ENCODE measurements around the gene MAN2A2.

MAN2A2 gene

DNA sequence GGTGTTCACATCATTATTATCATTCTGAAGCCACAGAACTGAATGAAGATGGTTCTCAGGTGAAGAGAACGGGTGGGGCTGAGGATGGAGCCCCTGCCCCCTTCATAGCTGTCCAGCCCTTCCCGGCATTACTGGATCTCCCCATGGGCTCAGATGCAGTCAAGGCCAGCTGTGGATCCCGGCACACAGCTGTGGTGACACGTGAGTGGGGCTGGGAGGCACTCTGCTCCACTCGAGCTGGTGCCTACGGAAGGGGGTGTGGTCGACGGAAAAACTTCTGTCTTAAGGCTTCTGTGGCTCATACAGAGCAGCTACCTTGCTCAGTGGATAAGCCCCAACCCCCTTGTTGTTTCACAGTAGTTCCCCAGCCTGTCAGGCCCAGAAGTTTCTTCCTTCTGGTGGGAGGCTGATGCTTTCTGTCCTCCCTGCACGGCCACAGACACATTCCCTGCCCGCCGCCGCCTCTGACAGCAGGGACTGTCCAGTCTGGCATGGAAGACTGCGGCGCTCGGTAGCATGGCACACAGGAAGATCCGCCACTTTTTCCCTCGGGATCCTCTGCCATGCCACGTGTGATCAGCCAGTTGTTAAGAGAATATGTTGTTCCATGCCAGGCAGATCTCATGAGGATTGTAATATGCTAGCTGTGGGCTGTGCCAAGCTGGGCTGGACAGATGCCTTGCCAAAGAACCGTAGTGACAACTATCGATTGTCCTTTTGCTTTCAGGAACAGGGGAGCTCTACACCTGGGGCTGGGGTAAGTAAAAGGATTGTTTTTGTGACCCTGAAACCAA, 57.4 kb downstream of the MAN2A2 start:
- H3K18ac ChIP-seq (ENCODE audit: low read depth in 1 of 2, low read length in 2 of 2): no peak overlapping the region
- peak overlapping the region in 1 of 2 experiments; percentile 15 for H3K23ac ChIP-seq (ENCODE audit: low read length in 2 of 2)
- H2AFZ ChIP-seq (ENCODE audit: low read depth, low read length): no peak overlapping the region
- H4K91ac ChIP-seq (ENCODE audit: low read length): peak overlapping the region; percentile 35
- H2BK120ac ChIP-seq (ENCODE audit: low read depth, low read length): no peak overlapping the region
- peaks cover 14% of the 10 kb centered on the region for H3K4me1 ChIP-seq (ENCODE audit: control insufficient read depth, insufficient read depth, low read depth, low read length)
- H3K27ac ChIP-seq (ENCODE audit: low read length, poor library complexity, severe bottlenecking): no peak overlapping the region
- no peak overlapping the region for H3K14ac ChIP-seq (ENCODE audit: low read length in 2 of 2)
- H3K36me3 ChIP-seq (ENCODE audit: control insufficient read depth in 1 of 2, insufficient read depth in 2 of 2, low read depth in 1 of 2, low read length in 2 of 2): peaks cover 29 to 37% of the 10 kb centered on the region in 2 experiments
- H2AK5ac ChIP-seq (ENCODE audit: low read length, severe bottlenecking): no peak overlapping the region
- H3K4ac ChIP-seq (ENCODE audit: low read depth in 1 of 2, low read length in 2 of 2): no peak overlapping the region
- H2BK5ac ChIP-seq (ENCODE audit: low read depth, low read length, poor library complexity, severe bottlenecking): no peak overlapping the region
- H3K27me3 ChIP-seq (ENCODE audit: control insufficient read depth in 1 of 2, insufficient read depth in 1 of 2, low read length in 2 of 2): no peaks in the 10 kb centered on the region
- no peak overlapping the region for H2BK15ac ChIP-seq (ENCODE audit: low read depth, poor library complexity, severe bottlenecking)
- no peak overlapping the region for H4K8ac ChIP-seq (ENCODE audit: low read length)
- WGBS: 96% methylated on average over 20 of the region's 20 CpGs
- no peak overlapping the region for H3K4me2 ChIP-seq (ENCODE audit: low read length, poor library complexity, severe bottlenecking)
- no peak overlapping the region for H3K9ac ChIP-seq (ENCODE audit: low read length)
- H2BK12ac ChIP-seq (ENCODE audit: low read length in 2 of 2): no peak overlapping the region
- no peak overlapping the region for H3K4me3 ChIP-seq (ENCODE audit: insufficient read depth in 1 of 2, low read depth in 1 of 2, low read length in 2 of 2)
- H3K9me3 ChIP-seq (ENCODE audit: control insufficient read depth, low read length): no peaks in the 10 kb centered on the region
- DNase-seq: no peak
- H3K79me1 ChIP-seq (replicated peaks; ENCODE audit: low read length, poor library complexity, severe bottlenecking): peaks cover 15% of the 10 kb centered on the region

DNA sequence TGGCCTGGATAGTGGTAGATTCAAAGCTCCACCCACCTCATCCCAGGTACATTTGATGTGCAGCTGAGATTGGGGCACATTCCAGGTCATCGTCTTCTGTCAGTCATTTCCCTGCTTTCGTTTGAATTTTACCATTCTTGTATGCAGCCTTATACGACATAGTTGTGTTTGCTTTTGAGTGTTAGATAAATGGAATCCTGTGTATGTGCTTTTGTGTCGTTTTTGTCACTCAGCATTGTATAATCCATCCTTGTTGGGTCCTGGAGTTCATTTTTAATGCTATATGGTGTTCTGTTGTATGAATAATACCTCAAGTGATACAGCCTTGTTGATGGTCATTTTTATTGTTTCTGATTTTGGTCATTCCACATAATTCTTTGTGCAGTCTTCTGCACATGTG, 58.9 kb downstream of the MAN2A2 start:
- no peak overlapping the region for H2BK120ac ChIP-seq (ENCODE audit: low read depth, low read length)
- H3K79me1 ChIP-seq (replicated peaks; ENCODE audit: low read length, poor library complexity, severe bottlenecking): peaks cover 13% of the 10 kb centered on the region
- H3K14ac ChIP-seq (ENCODE audit: low read length in 2 of 2): no peak overlapping the region
- H2BK12ac ChIP-seq (ENCODE audit: low read length in 2 of 2): no peak overlapping the region
- H3K4me1 ChIP-seq (ENCODE audit: control insufficient read depth, insufficient read depth, low read depth, low read length): peaks cover 10% of the 10 kb centered on the region
- peaks cover 33 to 50% of the 10 kb centered on the region in 2 experiments for H3K36me3 ChIP-seq (ENCODE audit: control insufficient read depth in 1 of 2, insufficient read depth in 2 of 2, low read depth in 1 of 2, low read length in 2 of 2)
- no peak overlapping the region for H2BK15ac ChIP-seq (ENCODE audit: low read depth, poor library complexity, severe bottlenecking)
- no peaks in the 10 kb centered on the region for H3K9me3 ChIP-seq (ENCODE audit: control insufficient read depth, low read length)
- H4K8ac ChIP-seq (ENCODE audit: low read length): no peak overlapping the region
- no peak for DNase-seq
- H3K27me3 ChIP-seq (ENCODE audit: control insufficient read depth in 1 of 2, insufficient read depth in 1 of 2, low read length in 2 of 2): no peaks in the 10 kb centered on the region
- no peak overlapping the region for H3K18ac ChIP-seq (ENCODE audit: low read depth in 1 of 2, low read length in 2 of 2)
- no peak overlapping the region for H3K9ac ChIP-seq (ENCODE audit: low read length)
- H2AFZ ChIP-seq (ENCODE audit: low read depth, low read length): no peak overlapping the region
- no peak overlapping the region for H3K4me2 ChIP-seq (ENCODE audit: low read length, poor library complexity, severe bottlenecking)
- no peak overlapping the region for H3K23ac ChIP-seq (ENCODE audit: low read length in 2 of 2)
- 88% methylated on average over 4 of the region's 4 CpGs for WGBS
- H3K4ac ChIP-seq (ENCODE audit: low read depth in 1 of 2, low read length in 2 of 2): no peak overlapping the region
- no peak overlapping the region for H3K4me3 ChIP-seq (ENCODE audit: insufficient read depth in 1 of 2, low read depth in 1 of 2, low read length in 2 of 2)
- H4K91ac ChIP-seq (ENCODE audit: low read length): no peak overlapping the region
- no peak overlapping the region for H2BK5ac ChIP-seq (ENCODE audit: low read depth, low read length, poor library complexity, severe bottlenecking)
- no peak overlapping the region for H2AK5ac ChIP-seq (ENCODE audit: low read length, severe bottlenecking)
- H3K27ac ChIP-seq (ENCODE audit: low read length, poor library complexity, severe bottlenecking): no peak overlapping the region

DNA sequence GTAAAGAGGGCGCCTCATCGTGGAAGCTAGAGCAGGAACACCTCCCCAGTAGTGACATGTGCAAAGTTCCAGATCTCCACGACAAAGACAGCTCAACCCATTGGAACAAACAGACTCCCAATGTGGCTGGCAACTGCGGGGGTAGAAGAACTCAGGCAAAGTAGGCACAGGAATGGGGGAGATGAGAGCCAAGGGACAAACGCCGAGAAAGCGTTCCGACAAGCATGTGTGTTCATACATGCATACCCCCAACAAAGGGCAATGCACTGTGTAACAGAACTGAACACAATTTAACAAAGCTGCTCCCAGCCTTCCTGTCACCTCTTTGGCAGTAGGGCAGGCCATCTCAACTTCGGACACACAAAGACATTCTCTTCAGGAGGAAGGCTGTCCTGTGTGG, 63.2 kb downstream of the MAN2A2 start:
- Histone ChIP-seq H3K27ac (ENCODE audit: low read length, poor library complexity, severe bottlenecking) (no peak overlapping the region), H3K4me1 (ENCODE audit: control insufficient read depth, insufficient read depth, low read depth, low read length) (no peaks in the 10 kb centered on the region), H3K4ac (ENCODE audit: low read depth in 1 of 2, low read length in 2 of 2) (no peak overlapping the region), H2AK5ac (ENCODE audit: low read length, severe bottlenecking) (no peak overlapping the region), H3K4me2 (ENCODE audit: low read length, poor library complexity, severe bottlenecking) (no peak overlapping the region), H3K9ac (ENCODE audit: low read length) (no peak overlapping the region), H3K9me3 (ENCODE audit: control insufficient read depth, low read length) (no peaks in the 10 kb centered on the region), H2BK5ac (ENCODE audit: low read depth, low read length, poor library complexity, severe bottlenecking) (no peak overlapping the region), H3K14ac (ENCODE audit: low read length in 2 of 2) (no peak overlapping the region), H4K8ac (ENCODE audit: low read length) (no peak overlapping the region), H3K23ac (ENCODE audit: low read length in 2 of 2) (no peak overlapping the region), H2BK12ac (ENCODE audit: low read length in 2 of 2) (no peak overlapping the region), H2AFZ (ENCODE audit: low read depth, low read length) (no peak overlapping the region), H2BK120ac (ENCODE audit: low read depth, low read length) (no peak overlapping the region), H2BK15ac (ENCODE audit: low read depth, poor library complexity, severe bottlenecking) (no peak overlapping the region), H3K27me3 (ENCODE audit: control insufficient read depth in 1 of 2, insufficient read depth in 1 of 2, low read length in 2 of 2) (no peaks in the 10 kb centered on the region), H3K4me3 (ENCODE audit: insufficient read depth in 1 of 2, low read depth in 1 of 2, low read length in 2 of 2) (no peak overlapping the region), H3K36me3 (ENCODE audit: control insufficient read depth in 1 of 2, insufficient read depth in 2 of 2, low read depth in 1 of 2, low read length in 2 of 2) (peaks cover 15 to 76% of the 10 kb centered on the region in 2 experiments), H4K91ac (ENCODE audit: low read length) (no peak overlapping the region), H3K18ac (ENCODE audit: low read depth in 1 of 2, low read length in 2 of 2) (no peak overlapping the region), H3K79me1 (replicated peaks; ENCODE audit: low read length, poor library complexity, severe bottlenecking) (peaks cover 3% of the 10 kb centered on the region)
- WGBS: 93% methylated on average over 8 of the region's 9 CpGs
- no peak for DNase-seq

DNA sequence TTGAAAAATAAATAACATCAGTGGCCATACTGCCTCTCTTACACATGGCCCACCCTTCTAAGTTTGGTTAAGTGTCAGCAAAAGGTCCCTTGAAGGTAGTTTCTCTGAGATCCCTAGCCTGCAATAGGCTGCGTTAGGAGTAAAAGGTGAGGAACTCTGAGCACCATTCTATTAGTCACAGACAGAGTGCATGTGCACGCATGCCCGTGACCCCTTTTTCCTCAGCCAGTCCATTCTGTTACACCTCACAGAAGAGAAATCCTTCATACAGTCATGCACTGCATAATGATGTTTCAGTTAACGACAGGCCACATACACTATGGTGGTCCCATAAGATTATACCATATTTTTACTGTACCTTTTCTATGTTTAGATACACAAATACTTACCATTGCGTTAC, 64.1 kb downstream of the MAN2A2 start:
- H3K79me1 ChIP-seq (replicated peaks; ENCODE audit: low read length, poor library complexity, severe bottlenecking): peaks cover 2% of the 10 kb centered on the region
- no peak overlapping the region for H2BK12ac ChIP-seq (ENCODE audit: low read length in 2 of 2)
- peaks cover 9 to 66% of the 10 kb centered on the region in 2 experiments for H3K36me3 ChIP-seq (ENCODE audit: control insufficient read depth in 1 of 2, insufficient read depth in 2 of 2, low read depth in 1 of 2, low read length in 2 of 2)
- no peaks in the 10 kb centered on the region for H3K4me1 ChIP-seq (ENCODE audit: control insufficient read depth, insufficient read depth, low read depth, low read length)
- H3K9me3 ChIP-seq (ENCODE audit: control insufficient read depth, low read length): no peaks in the 10 kb centered on the region
- no peak overlapping the region for H2BK120ac ChIP-seq (ENCODE audit: low read depth, low read length)
- H2AK5ac ChIP-seq (ENCODE audit: low read length, severe bottlenecking): no peak overlapping the region
- H4K8ac ChIP-seq (ENCODE audit: low read length): no peak overlapping the region
- H3K27ac ChIP-seq (ENCODE audit: low read length, poor library complexity, severe bottlenecking): no peak overlapping the region
- no peak overlapping the region for H4K91ac ChIP-seq (ENCODE audit: low read length)
- no peaks in the 10 kb centered on the region for H3K27me3 ChIP-seq (ENCODE audit: control insufficient read depth in 1 of 2, insufficient read depth in 1 of 2, low read length in 2 of 2)
- 98% methylated on average over 5 of the region's 5 CpGs for WGBS
- no peak overlapping the region for H3K14ac ChIP-seq (ENCODE audit: low read length in 2 of 2)
- H3K9ac ChIP-seq (ENCODE audit: low read length): no peak overlapping the region
- no peak overlapping the region for H3K4ac ChIP-seq (ENCODE audit: low read depth in 1 of 2, low read length in 2 of 2)
- H3K4me3 ChIP-seq (ENCODE audit: insufficient read depth in 1 of 2, low read depth in 1 of 2, low read length in 2 of 2): no peak overlapping the region
- no peak overlapping the region for H2BK15ac ChIP-seq (ENCODE audit: low read depth, poor library complexity, severe bottlenecking)
- H3K4me2 ChIP-seq (ENCODE audit: low read length, poor library complexity, severe bottlenecking): no peak overlapping the region
- DNase-seq: no peak
- H3K18ac ChIP-seq (ENCODE audit: low read depth in 1 of 2, low read length in 2 of 2): no peak overlapping the region
- H2AFZ ChIP-seq (ENCODE audit: low read depth, low read length): no peak overlapping the region
- no peak overlapping the region for H2BK5ac ChIP-seq (ENCODE audit: low read depth, low read length, poor library complexity, severe bottlenecking)
- no peak overlapping the region for H3K23ac ChIP-seq (ENCODE audit: low read length in 2 of 2)

Measured in mesenchymal stem cell (in vitro differentiated cells and primary cell).